WERI-Rb-1 (cell line): ENCODE data around the gene MAMDC4.
"Not testable (repeated sequence)": the region's sequence is repeated elsewhere in the genome, so short reads cannot be mapped to it uniquely, and the experiment has no call there.

Experiments
- DNase-seq: peaks from one replicate; pipeline ENCODE4 v3.0.0-alpha.2; 2020
- H3K27ac ChIP-seq: fragments of 250-450 bp; sonication (Bioruptor Pico); 2 replicates; pipeline ENCODE4 v1.5.1; 2020; ENCODE audit warnings: mild to moderate bottlenecking, moderate library complexity
- H3K27me3 ChIP-seq: fragments of 250-450 bp; sonication (Bioruptor Pico); 2 replicates; pipeline ENCODE4 v1.5.1; 2021; ENCODE audit warnings: mild to moderate bottlenecking, low read depth, moderate library complexity; ENCODE audit not compliant: insufficient read depth, severe bottlenecking
- H3K36me3 ChIP-seq: fragments of 250-450 bp; sonication (Bioruptor Pico); 2 replicates; pipeline ENCODE4 v1.5.1; 2020; ENCODE audit warnings: mild to moderate bottlenecking, moderate library complexity
- H3K4me3 ChIP-seq: 2 replicates; pipeline ENCODE4 v1.5.1; 2011; ENCODE audit warnings: low read depth, mild to moderate bottlenecking, control low read depth, low read length
- H3K9me3 ChIP-seq: fragments of 250-450 bp; sonication (Bioruptor Pico); 2 replicates; pipeline ENCODE4 v1.5.1; 2021; ENCODE audit warnings: mild to moderate bottlenecking, moderate library complexity; ENCODE audit not compliant: severe bottlenecking
- TF ChIP-seq, protein P1 (sequence below): IDR thresholded peaks from 2 replicates; pipeline ENCODE4 v1.5.1; 2011; ENCODE audit warnings: low read depth, mild to moderate bottlenecking, control low read depth, inconsistent platforms, low read length

Gene MAMDC4

DNA sequence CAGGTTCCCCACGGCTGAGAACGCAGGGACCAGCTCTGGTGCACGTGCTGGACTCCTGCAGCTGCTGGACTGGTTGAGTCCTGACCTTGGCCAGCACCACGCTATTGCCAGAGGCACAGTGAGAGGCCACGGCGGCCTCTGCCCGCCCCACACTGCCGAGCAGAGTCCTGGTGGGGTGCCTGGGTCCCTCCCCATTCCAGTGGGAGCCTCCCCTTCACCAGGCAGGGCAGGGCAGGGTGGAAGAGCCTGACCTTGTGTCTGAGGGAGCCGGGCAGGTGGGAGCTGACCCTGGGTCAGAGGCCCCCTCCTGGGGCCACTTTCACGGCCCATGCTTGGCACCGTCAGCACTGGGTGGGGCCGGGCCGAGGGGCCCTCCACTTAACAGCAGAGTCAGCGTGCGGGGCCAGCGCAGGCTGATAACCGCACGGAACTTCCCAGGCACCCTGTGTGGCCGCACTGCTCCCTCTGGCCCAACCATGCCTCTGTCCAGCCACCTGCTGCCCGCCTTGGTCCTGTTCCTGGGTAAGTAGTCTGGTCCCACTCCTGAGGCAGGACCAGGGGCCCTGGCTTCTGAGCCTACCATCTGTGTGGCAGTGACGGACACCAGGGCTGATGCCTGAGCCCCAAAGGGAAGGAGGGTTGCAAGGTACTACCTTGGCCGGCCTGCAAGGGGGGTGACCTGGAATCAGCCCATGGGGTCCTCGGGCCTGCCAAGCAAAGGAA, at the start of gene MAMDC4:
TSS of gene MAMDC4 (plus strand) at position 406 of the 723 bp plus-strand sequence. CDS start at position 477, 71 bp downstream.
- Histone ChIP-seq H3K36me3 (peaks cover 47% of the 10 kb centered on the region), H3K9me3 (no peaks in the 10 kb centered on the region), H3K27me3 (no peaks in the 10 kb centered on the region), H3K4me3 (no peak within 1 kb of the TSS), H3K27ac (no peak within 1 kb of the TSS)
- TF ChIP-seq, protein P1, sequence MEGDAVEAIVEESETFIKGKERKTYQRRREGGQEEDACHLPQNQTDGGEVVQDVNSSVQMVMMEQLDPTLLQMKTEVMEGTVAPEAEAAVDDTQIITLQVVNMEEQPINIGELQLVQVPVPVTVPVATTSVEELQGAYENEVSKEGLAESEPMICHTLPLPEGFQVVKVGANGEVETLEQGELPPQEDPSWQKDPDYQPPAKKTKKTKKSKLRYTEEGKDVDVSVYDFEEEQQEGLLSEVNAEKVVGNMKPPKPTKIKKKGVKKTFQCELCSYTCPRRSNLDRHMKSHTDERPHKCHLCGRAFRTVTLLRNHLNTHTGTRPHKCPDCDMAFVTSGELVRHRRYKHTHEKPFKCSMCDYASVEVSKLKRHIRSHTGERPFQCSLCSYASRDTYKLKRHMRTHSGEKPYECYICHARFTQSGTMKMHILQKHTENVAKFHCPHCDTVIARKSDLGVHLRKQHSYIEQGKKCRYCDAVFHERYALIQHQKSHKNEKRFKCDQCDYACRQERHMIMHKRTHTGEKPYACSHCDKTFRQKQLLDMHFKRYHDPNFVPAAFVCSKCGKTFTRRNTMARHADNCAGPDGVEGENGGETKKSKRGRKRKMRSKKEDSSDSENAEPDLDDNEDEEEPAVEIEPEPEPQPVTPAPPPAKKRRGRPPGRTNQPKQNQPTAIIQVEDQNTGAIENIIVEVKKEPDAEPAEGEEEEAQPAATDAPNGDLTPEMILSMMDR = no peak
- DNase-seq = no peak

DNA sequence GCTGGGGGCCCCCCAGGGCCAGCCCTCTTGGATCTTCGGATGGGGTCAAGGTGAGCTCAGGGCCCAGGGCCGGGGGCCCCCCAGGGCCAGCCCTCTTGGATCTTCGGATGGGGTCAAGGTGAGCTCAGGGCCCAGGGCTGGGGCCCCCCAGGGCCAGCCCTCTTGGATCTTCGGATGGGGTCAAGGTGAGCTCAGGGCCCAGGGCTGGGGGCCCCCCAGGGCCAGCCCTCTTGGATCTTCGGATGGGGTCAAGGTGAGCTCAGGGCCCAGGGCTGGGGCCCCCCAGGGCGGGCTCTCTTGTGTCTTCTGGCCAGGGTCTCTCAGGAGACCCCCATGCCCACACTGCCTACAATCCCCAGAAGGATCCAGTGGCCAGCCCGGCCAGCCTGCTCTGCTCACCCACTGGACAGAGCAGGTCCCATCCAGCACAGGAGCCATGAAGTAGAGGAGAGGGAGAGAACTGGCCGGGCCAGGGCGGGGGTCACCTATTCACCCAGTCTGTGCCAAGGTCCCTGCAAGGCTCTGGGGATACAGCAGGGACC, 49.1 kb upstream of the MAMDC4 start:
- not testable (repeated sequence) for H3K4me3 ChIP-seq, DNase-seq, H3K27me3 ChIP-seq, H3K9me3 ChIP-seq
- H3K27ac ChIP-seq = peak overlapping the region; percentile 90
- H3K36me3 ChIP-seq = peaks cover 33% of the 10 kb centered on the region

DNA sequence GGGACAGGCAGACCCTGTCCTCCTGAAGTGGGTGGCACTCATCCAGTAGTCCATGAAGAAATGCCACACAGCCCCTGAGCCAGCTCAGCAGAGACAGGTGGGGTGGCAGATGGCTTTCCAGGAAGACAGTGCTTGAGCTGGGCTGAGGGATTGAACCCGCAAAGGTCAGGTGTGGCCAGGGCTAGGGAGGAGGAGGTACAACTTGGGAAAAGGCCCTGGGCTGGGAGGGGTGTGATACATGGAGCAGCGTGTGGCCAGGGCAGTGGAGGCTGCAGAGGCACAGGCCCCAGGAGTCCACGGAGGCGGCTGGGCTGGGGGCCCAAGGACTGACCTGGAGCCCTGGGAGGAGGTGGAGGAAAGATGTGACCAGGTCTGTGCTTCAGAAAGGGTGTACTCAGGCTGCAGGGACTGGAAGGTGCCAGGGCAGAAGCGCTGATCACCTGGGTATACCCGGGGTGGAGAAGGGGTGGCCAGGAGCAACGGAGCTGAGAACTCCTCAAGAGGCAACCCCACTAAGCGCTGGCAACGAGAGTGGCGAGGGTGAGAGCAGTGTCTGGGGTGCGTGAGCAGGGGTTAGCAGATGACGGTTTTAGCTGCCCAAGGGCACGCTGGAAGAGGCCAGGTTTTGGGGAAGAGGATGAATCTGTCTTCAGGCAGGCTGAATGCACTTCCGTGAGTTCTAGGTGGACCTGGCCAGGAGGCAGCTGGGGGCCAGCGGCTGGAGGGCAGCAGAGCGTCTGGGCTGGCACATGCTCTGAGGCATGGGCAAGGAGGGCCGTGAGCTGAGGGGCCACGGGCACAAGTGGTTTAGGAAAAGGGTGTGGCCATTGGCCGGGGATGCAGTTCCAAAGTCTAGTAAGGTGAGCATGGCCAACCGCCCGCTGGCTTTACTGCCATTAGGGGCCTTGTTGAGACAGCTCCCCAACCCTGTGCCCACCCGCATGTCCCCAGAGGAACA, 48.3 kb upstream of the MAMDC4 start:
- DNase-seq = peak; percentile 93
- Histone ChIP-seq H3K27ac (peak overlapping the region; percentile 90), H3K4me3 (no peak overlapping the region), H3K36me3 (peaks cover 39% of the 10 kb centered on the region), H3K27me3 (no peaks in the 10 kb centered on the region), H3K9me3 (no peaks in the 10 kb centered on the region)
- TF ChIP-seq, protein P1 = no peak

DNA sequence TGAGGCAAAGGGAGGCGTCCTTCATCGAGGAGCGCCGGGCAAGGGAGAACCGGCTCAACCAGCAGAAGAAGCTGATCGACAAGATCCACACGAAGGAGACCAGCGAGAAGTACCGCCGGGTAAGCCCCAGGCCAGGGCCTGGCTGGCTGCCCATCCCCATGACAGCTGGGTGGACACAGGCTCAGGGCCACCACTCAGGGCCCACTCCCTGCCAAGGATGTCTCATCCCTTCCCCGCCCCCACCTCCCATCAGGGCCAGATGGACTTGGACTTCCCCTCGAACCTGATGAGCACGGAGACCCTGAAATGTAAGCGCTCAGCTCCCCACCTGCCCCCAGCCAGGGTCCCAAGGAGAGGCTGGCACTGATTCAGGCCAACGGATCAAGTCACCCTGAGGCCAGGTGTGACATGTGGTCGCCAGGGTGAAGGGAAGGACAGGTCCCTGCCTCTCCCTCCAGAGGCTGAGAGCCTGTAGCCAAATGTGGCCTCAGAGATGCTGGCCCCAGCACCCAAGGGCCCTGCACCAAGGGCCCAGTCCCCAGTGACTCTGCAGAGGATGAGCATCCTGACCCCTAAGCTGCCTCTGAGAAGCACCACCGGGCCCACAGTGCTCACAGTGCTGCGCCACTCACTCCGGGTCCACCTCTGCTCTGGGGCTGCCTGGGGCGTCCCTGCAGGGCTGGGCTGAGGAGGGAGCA, 47.5 kb upstream of the MAMDC4 start:
- H3K27ac ChIP-seq = peak overlapping the region; percentile 90
- H3K27me3 ChIP-seq = no peaks in the 10 kb centered on the region
- H3K36me3 ChIP-seq = peaks cover 47% of the 10 kb centered on the region
- no peaks in the 10 kb centered on the region for H3K9me3 ChIP-seq
- TF ChIP-seq, protein P1 = no peak
- H3K4me3 ChIP-seq = no peak overlapping the region
- DNase-seq = peak; percentile 58

DNA sequence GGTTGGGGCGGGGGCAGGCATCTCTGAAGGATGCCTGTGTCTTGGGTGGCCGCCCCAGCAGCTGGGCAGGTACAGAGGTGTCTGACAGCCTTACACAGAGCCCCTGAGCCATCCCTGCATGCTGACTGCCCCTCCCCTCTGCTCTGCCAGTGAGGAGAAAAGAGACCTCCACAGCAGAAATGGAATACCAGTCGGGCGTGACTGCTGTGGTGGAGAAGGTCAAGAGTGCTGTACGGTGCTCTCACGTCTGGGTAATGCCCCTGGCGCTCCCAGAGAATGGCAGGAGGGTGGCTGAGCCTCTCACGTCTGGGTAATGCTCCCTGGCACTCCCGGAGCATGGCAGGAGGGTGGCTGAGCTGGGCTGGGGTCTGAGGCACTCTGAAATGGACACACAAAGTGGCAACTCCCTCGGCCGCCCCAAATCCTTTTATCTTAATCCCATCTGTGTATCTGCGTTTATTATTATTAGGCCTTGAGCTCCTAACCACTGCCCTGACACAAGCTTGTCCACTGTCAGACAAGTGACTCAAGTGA, 46.9 kb upstream of the MAMDC4 start:
- peaks cover 53% of the 10 kb centered on the region for H3K36me3 ChIP-seq
- H3K27ac ChIP-seq = peak overlapping the region; percentile 90
- no peak overlapping the region for H3K4me3 ChIP-seq
- H3K9me3 ChIP-seq = no peaks in the 10 kb centered on the region
- TF ChIP-seq, protein P1 = no peak
- DNase-seq = no peak
- H3K27me3 ChIP-seq = no peaks in the 10 kb centered on the region
